Measurements from ENCODE around the gene BANF1.

BANF1 gene

GRCh38 chr11:65954771-65955170, 47.5 kb upstream of the BANF1 start:
- H3K4me1 ChIP-seq (ENCODE audit: control insufficient read depth, insufficient read depth, low read length) = no peaks in the 10 kb centered on the region
- H3K4me3 ChIP-seq (ENCODE audit: low read depth, low read length) = no peak overlapping the region
- TF ChIP-seq SCRT2 (tag by site-specific recombination; IDR thresholded peaks at IDR 0.05) = no peak
- TF ChIP-seq ZNF214 (tag by site-specific recombination; IDR thresholded peaks at IDR 0.05; ENCODE audit: borderline replicate concordance) = no peak
- TF ChIP-seq HOXD13 (CRISPR knock-in tag; IDR thresholded peaks at IDR 0.05; ENCODE audit: borderline replicate concordance) = no peak
- CTCF ChIA-PET = interaction anchor here (0.9 kb wide), 1 partner anchor 12 kb away, joined by 3 read pairs; no protein-coding TSS in a partner anchor
- no peaks in the 10 kb centered on the region for H3K36me3 ChIP-seq (ENCODE audit: control insufficient read depth in 2 of 2, insufficient read depth in 1 of 2, low read length in 2 of 2)
- no peaks in the 10 kb centered on the region for H3K9me3 ChIP-seq (ENCODE audit: control insufficient read depth, insufficient read depth, low read depth, low read length)
- POLR2A ChIA-PET = interaction anchor here (1.2 to 1.3 kb wide), 2 partner anchors 66 to 311 kb away, joined by 3 to 6 read pairs; partner anchors contain the start of gene FIBP
- H3K27ac ChIP-seq (ENCODE audit: extremely low read depth, low read depth, low read length) = no peak overlapping the region

GRCh38 chr11:65958291-65958690, 44.0 kb upstream of the BANF1 start:
- CTCF ChIA-PET = interaction anchor here (0.7 to 1.1 kb wide), 4 partner anchors 12 to 264 kb away, joined by 4 to 5 read pairs (median 4); no protein-coding TSS in a partner anchor
- no peaks in the 10 kb centered on the region for H3K36me3 ChIP-seq (ENCODE audit: control insufficient read depth in 2 of 2, insufficient read depth in 1 of 2, low read length in 2 of 2)
- no peak overlapping the region for H3K27ac ChIP-seq (ENCODE audit: extremely low read depth, low read depth, low read length)
- POLR2A ChIA-PET = no interaction called here
- no peak for TF ChIP-seq HOXD13 (CRISPR knock-in tag; IDR thresholded peaks at IDR 0.05; ENCODE audit: borderline replicate concordance)
- no peak for TF ChIP-seq SALL2 (tag by site-specific recombination; IDR thresholded peaks at IDR 0.05; ENCODE audit: borderline replicate concordance)
- TF ChIP-seq ZNF549 (tag by site-specific recombination; IDR thresholded peaks at IDR 0.05) = no peak
- TF ChIP-seq ZNF248 (tag by site-specific recombination; IDR thresholded peaks at IDR 0.05) = no peak
- no peak for TF ChIP-seq PRDM2 (tag by site-specific recombination; IDR thresholded peaks at IDR 0.05; ENCODE audit: borderline replicate concordance)
- TF ChIP-seq ZNF302 (tag by site-specific recombination; IDR thresholded peaks at IDR 0.05; ENCODE audit: low read depth) = no peak
- no peak for TF ChIP-seq ZNF175 (tag by site-specific recombination; IDR thresholded peaks at IDR 0.05)
- no peak for TF ChIP-seq ZBTB11 (tag by site-specific recombination; conservative IDR thresholded peaks at IDR 0.05; ENCODE audit: low read depth)
- no peak for TF ChIP-seq KLF8 (tag by site-specific recombination; IDR thresholded peaks at IDR 0.05)
- TF ChIP-seq PRDM10 (tag by site-specific recombination; IDR thresholded peaks at IDR 0.05) = no peak
- TF ChIP-seq ZNF791 (tag by site-specific recombination; IDR thresholded peaks at IDR 0.05) = no peak
- no peak for TF ChIP-seq BCL11A (tag by site-specific recombination; IDR thresholded peaks at IDR 0.05; ENCODE audit: low read depth)
- TF ChIP-seq HOXC10 (CRISPR knock-in tag; IDR thresholded peaks at IDR 0.05) = no peak
- TF ChIP-seq ZFHX2 (tag by site-specific recombination; conservative IDR thresholded peaks at IDR 0.05) = no peak
- no peak for TF ChIP-seq ZNF18 (tag by site-specific recombination; IDR thresholded peaks at IDR 0.05)
- no peak for TF ChIP-seq KLF10 (tag by site-specific recombination; IDR thresholded peaks at IDR 0.05)
- TF ChIP-seq ZNF416 (tag by site-specific recombination; IDR thresholded peaks at IDR 0.05) = no peak
- no peak for TF ChIP-seq ZNF214 (tag by site-specific recombination; IDR thresholded peaks at IDR 0.05; ENCODE audit: borderline replicate concordance)
- no peaks in the 10 kb centered on the region for H3K4me1 ChIP-seq (ENCODE audit: control insufficient read depth, insufficient read depth, low read length)
- H3K9me3 ChIP-seq (ENCODE audit: control insufficient read depth, insufficient read depth, low read depth, low read length) = no peaks in the 10 kb centered on the region
- no peak overlapping the region for H3K4me3 ChIP-seq (ENCODE audit: low read depth, low read length)

All from HEK293 (cell line).